Fibroblast of pulmonary artery (primary cell): ENCODE measurements around the gene DPPA2.

Source experiments
- DNase-seq: peaks from one replicate; pipeline ENCODE4 v3.0.0-alpha.2; 2010; ENCODE audit warnings: low read depth
- H3K4me3 ChIP-seq: replicated peaks from 2 replicates; pipeline ENCODE4 v1.5.1; 2011; ENCODE audit warnings: low read depth, mild to moderate bottlenecking, control low read depth, low read length, moderate library complexity
- CTCF ChIP-seq: IDR thresholded peaks from 2 replicates; pipeline ENCODE4 v1.5.1; 2011; ENCODE audit warnings: mild to moderate bottlenecking, control low read depth, low read length, inconsistent platforms; ENCODE audit errors: missing control alignments

Gene DPPA2

GRCh38 chr3:109353057-109353456 lies 36.7 kb upstream of the DPPA2 start:
- TF ChIP-seq CTCF: no peak
- DNase-seq: peak; percentile 2
- no peak overlapping the region for H3K4me3 ChIP-seq

DNA sequence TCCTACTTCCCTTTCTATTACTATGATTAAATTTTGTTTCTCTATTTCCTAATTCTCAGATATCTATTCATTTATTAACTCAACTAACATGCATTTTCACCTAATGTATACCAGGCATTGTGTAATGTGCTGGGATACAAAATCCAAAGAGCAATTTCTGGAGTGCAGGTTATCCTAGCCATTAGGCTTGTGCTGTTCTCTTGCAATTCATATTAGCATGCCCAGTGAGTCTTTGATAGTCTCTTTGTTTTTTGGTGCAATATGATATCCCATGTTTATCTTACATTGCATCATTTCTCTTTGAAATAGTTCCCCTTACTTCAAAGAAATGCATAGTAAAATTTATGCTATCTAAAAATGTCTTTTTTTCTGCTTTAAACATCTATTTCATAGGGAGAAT lies 34.9 kb upstream of the DPPA2 start:
- H3K4me3 ChIP-seq: no peak overlapping the region
- no peak for TF ChIP-seq CTCF
- no peak for DNase-seq

DNA sequence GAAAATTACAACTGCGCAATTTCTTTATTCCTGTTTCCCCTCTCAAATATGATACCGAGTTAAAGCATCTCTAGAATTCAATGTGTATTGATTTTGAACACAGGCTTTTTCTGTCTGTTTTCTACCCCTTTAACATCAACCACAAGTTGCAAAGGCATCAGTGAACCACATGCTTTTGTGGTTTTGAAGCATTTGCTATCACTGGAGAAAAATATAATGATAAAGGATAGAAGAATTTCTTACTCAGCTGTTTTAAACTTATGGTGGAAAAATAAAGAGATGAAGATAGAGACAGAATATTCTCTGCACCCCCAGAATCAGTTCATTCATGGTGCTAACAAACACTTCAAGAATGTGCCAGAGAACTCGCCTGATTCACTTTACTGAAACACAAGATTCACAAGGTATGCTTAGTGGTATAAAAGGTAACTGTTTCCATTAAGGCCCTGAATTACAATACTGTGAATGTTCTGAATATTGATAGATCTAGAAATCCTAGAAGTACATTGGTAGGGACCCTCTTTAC lies 30.5 kb upstream of the DPPA2 start:
- TF ChIP-seq CTCF: no peak
- DNase-seq: no peak

DNA sequence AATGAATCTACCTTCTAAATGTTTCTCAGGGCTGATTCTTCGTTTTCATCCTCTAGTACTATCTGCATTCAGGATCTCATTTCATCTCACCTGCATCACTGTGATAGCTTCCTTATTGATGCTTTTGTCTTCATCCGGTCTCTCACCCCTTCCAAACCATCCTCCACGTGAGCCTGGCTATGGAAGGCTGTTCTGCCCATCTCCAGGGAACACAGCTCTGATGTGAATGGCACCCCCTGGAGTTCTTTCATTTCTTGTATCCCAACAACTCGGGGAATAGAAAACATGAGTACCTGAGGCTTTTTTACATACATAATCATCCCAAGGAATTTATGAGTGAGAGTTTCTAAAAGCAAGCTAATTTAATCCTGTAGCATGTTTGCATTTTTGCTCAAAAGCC lies 29.8 kb upstream of the DPPA2 start:
- no peak for DNase-seq
- no peak overlapping the region for H3K4me3 ChIP-seq
- no peak for TF ChIP-seq CTCF

More for the DNA sequence above, 30.5 kb upstream of the DPPA2 start:
- no peak overlapping the region for H3K4me3 ChIP-seq

GRCh38 chr3:109339714-109340648 lies 23.7 kb upstream of the DPPA2 start:
- H3K4me3 ChIP-seq: no peak overlapping the region
- DNase-seq: no peak
- TF ChIP-seq CTCF: no peak

DNA sequence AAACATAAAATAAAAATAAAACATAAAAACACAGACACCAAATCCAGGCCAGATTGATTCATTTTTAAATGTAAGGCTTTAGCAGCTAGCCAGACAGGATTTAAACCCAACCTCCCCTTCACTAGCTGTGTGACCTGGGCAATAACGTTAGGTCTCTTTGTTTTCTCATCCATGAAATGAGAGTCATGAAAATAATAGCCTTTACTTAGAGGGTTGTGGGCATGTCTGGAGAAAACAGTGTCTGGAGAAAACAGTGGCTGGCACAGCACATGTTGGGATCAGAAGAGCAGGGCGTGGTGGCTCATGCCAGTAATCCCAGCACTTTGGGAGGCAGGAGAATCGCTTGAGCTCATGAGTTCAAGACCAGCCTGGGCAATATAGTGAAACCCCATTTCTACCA lies 22.9 kb upstream of the DPPA2 start:
- no peak overlapping the region for H3K4me3 ChIP-seq
- no peak for DNase-seq
- TF ChIP-seq CTCF: no peak
